HUES64 (cell line): ENCODE results near the gene TRANK1.

Experiments used
- H3K27ac ChIP-seq: 2 replicates; pipeline ENCODE4 v1.7.0; 2013; ENCODE audit warnings: low read depth, low read length, inconsistent platforms
- H3K27me3 ChIP-seq: 2 replicates; pipeline ENCODE4 v1.6.1; 2013; ENCODE audit warnings: mild to moderate bottlenecking, low read length; ENCODE audit not compliant: insufficient read depth
- H3K36me3 ChIP-seq: 2 replicates; pipeline ENCODE4 v1.6.1; 2013; ENCODE audit warnings: mild to moderate bottlenecking, low read length; ENCODE audit not compliant: insufficient read depth
- H3K4me1 ChIP-seq: 2 replicates; pipeline ENCODE4 v1.6.1; 2013; ENCODE audit warnings: mild to moderate bottlenecking, low read length, moderate library complexity; ENCODE audit not compliant: insufficient read depth
- H3K4me3 ChIP-seq: 2 replicates; pipeline ENCODE4 v1.5.1; 2013; ENCODE audit warnings: mild to moderate bottlenecking, low read length, moderate library complexity
- H3K9ac ChIP-seq: 2 replicates; pipeline ENCODE4 v1.6.1; 2013; ENCODE audit warnings: mild to moderate bottlenecking, low read depth, low read length
- H3K9me3 ChIP-seq: 2 replicates; pipeline ENCODE4 v1.6.1; 2013; ENCODE audit warnings: low read depth, low read length; ENCODE audit not compliant: insufficient read depth
- WGBS: fragments of 150-250, 120-280 bp; methylation state at CpG from one replicate; pipeline ENCODE4 v1.1.7; 2013; ENCODE audit warnings: missing lambda C conversion rate; 5-methylcytosine and 5-hydroxymethylcytosine counted together

The TRANK1 gene

DNA sequence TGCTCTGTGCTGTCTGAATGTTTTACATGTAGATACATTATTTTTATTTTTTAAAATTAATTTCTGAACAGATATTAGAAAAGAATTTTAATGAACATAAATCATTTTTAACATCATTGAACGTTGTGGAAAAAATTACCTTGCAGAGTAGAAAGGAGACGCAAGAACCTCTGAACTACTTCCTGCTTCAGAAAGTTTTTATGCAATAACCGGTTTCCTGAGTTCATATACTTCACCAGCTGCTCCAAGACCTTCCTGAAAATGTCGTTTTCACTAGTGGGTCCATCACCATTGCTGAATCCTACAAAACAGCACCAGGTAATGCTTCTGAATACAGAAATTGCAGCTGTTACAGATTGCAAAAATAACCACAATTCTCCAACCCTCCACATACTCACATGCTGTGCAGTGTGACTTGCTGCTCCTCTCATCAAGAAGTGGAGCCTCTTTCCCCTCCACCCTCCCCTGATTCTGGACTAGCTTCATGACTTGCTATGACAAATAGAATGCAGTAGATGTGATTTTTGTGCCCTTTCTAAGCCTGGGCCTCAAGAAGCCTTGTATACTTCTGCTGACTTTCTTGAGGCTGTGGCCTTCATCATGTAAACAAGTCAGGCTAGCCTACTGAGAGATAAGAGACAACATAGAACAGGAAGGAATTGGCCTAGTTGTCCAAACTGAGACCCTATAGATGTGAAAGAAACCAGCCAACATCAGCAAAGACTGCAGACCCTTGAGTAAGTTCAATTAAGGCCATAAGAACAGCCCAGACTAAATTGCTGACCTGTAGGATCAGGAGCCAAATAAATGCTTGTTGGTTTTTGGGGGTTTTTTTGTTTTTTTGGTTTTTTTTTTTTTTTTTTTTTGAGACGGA is 80.4 kb downstream of the TRANK1 start:
- Histone ChIP-seq H3K27ac (no peak overlapping the region), H3K4me1 (peaks cover 7% of the 10 kb centered on the region; the same call in 1 of the 2 replicates), H3K36me3 (no peaks in the 10 kb centered on the region), H3K27me3 (no peaks in the 10 kb centered on the region), H3K9me3 (no peaks in the 10 kb centered on the region), H3K4me3 (no peak overlapping the region), H3K9ac (no peak overlapping the region)
- 96% methylated on average over 5 of the region's 5 CpGs for WGBS

GRCh38 chr3:36862076-36862755 is 82.6 kb downstream of the TRANK1 start:
- H3K4me1 ChIP-seq = 0 out of 2 replicates have a peak, but pooled peaks cover under 1% of the 10 kb centered on the region
- no peaks in the 10 kb centered on the region for H3K27me3 ChIP-seq
- 94% methylated on average over 2 of the region's 5 CpGs for WGBS
- H3K4me3 ChIP-seq = no peak overlapping the region
- no peak overlapping the region for H3K27ac ChIP-seq
- no peaks in the 10 kb centered on the region for H3K9me3 ChIP-seq
- no peaks in the 10 kb centered on the region for H3K36me3 ChIP-seq
- H3K9ac ChIP-seq = no peak overlapping the region

DNA sequence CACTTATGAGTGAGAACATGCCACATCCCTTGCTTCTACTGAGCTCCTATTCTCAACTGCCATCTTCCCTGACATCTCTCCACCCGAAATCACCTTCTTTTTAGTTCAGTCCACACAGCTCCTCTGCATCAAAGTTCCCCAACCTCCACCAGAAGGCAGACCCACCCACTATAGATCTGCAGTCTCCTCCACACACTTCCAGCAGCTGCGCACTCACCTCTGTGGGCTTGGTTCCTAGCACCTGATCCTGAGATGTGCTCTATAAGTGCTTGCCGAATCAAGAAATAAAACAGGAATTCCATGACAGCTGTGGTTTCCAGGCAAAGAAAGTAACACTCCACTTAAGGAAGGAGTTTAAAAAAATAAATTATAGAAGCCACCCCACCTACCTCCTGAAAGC is 85.4 kb downstream of the TRANK1 start:
- Histone ChIP-seq H3K27me3 (no peaks in the 10 kb centered on the region), H3K27ac (no peak overlapping the region), H3K4me1 (no peaks in the 10 kb centered on the region), H3K36me3 (no peaks in the 10 kb centered on the region), H3K4me3 (no peak overlapping the region), H3K9ac (no peak overlapping the region), H3K9me3 (no peaks in the 10 kb centered on the region)
- 96% methylated on average over 3 of the region's 3 CpGs for WGBS

- no peaks in the 10 kb centered on the region for H3K27me3 ChIP-seq
- peaks cover 3% of the 10 kb centered on the region; the same call in 1 of the 2 replicates for H3K36me3 ChIP-seq
- H3K9me3 ChIP-seq = no peaks in the 10 kb centered on the region
- H3K4me1 ChIP-seq = no peaks in the 10 kb centered on the region
- no peak overlapping the region for H3K27ac ChIP-seq
- H3K4me3 ChIP-seq = no peak overlapping the region
- no peak overlapping the region for H3K9ac ChIP-seq
- whole genome bisulfite sequencing = 91% methylated on average over 3 of the region's 3 CpGs
Observed at GRCh38 chr3:36852071-36852470, 92.8 kb downstream of the TRANK1 start.

DNA sequence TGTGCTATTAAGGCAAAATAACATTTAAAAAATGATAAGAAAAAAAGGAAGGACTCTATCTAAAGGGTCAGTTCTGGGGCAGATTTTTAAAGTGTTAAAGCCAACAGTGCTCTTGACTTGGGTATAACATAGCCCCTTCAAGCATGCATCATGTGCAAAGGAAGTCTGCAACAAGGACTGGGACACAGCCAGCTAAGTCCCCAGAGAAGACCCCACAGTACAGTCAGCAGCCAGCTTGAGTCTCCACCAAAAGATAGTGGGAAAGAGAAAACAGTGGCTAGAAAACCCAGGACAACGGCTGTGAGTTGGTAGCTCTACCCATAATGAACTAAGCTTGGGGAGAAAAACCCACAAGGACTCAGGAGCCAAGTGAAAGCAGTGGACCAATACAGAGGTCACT is 94.1 kb downstream of the TRANK1 start:
- Histone ChIP-seq H3K27me3 (no peaks in the 10 kb centered on the region), H3K4me3 (no peak overlapping the region), H3K36me3 (peaks cover 3% of the 10 kb centered on the region; the same call in 1 of the 2 replicates), H3K9me3 (no peaks in the 10 kb centered on the region), H3K27ac (no peak overlapping the region), H3K9ac (no peak overlapping the region), H3K4me1 (no peaks in the 10 kb centered on the region)
- 97% methylated on average over 1 of the region's 1 CpG for whole genome bisulfite sequencing

DNA sequence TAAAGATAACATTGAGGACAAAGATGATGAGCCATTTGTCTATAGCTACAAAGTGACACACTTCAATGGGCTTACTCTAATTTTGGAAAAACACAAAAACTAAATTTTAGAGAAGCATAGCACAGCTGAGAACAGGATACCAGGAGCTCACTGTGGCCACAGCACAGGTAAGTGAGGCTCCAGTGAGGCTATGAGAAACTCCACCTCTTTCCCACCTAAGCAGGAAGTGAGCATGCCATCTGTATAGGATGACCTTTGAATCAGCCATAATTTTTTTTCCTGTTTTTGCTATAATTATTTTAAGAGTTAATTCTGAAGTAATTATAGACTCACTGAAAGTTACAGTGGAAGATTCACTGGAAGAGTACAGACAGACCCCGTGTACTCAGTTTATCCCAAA is 98.4 kb downstream of the TRANK1 start:
- Histone ChIP-seq H3K27me3 (no peaks in the 10 kb centered on the region), H3K4me1 (no peaks in the 10 kb centered on the region), H3K9ac (no peak overlapping the region), H3K27ac (no peak overlapping the region), H3K36me3 (peaks cover 13% of the 10 kb centered on the region; the same call in 1 of the 2 replicates), H3K4me3 (no peak overlapping the region), H3K9me3 (peaks cover 5% of the 10 kb centered on the region; the same call in 1 of the 2 replicates)
- 100% methylated on average over 1 of the region's 1 CpG for WGBS

- no peaks in the 10 kb centered on the region for H3K27me3 ChIP-seq
- no peak overlapping the region for H3K9ac ChIP-seq
- H3K4me3 ChIP-seq = no peak overlapping the region
- H3K9me3 ChIP-seq = peaks cover 10% of the 10 kb centered on the region; the same call in 1 of the 2 replicates
- 31% methylated on average over 4 of the region's 4 CpGs for WGBS
- H3K27ac ChIP-seq = no peak overlapping the region
- peaks cover 13% of the 10 kb centered on the region; the same call in 1 of the 2 replicates for H3K36me3 ChIP-seq
- no peaks in the 10 kb centered on the region for H3K4me1 ChIP-seq
Observed at GRCh38 chr3:36843065-36844051, 101.5 kb downstream of the TRANK1 start.

DNA sequence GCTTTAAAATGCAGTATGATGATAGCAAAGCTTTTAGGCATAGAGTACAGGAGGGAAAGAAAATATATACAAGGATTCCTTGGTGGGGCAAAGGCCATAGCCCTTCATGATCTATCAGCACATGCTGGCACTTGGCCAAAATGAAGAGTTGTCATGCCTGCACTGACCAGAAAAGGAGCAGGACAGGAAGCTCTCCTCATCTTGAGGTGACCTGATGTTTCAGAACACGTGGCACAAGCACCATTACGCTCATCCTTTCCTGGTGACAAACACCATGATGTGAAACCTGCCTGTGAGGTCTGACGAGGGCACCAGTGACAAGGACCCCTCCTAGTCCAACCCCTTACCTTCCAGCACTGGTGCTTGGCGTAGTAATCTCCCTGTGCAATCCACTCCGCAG is 102.6 kb downstream of the TRANK1 start:
- H3K27ac ChIP-seq = no peak overlapping the region
- no peaks in the 10 kb centered on the region for H3K27me3 ChIP-seq
- WGBS = 91% methylated on average over 5 of the region's 5 CpGs
- no peak overlapping the region for H3K4me3 ChIP-seq
- H3K4me1 ChIP-seq = no peaks in the 10 kb centered on the region
- H3K36me3 ChIP-seq = peaks cover 13% of the 10 kb centered on the region; the same call in 1 of the 2 replicates
- no peak overlapping the region for H3K9ac ChIP-seq
- H3K9me3 ChIP-seq = peaks cover 10% of the 10 kb centered on the region; the same call in 1 of the 2 replicates

- Histone ChIP-seq H3K27ac (no peak overlapping the region), H3K4me3 (no peak overlapping the region), H3K9me3 (peaks cover 10% of the 10 kb centered on the region; the same call in 1 of the 2 replicates), H3K4me1 (no peaks in the 10 kb centered on the region), H3K9ac (no peak overlapping the region), H3K27me3 (no peaks in the 10 kb centered on the region), H3K36me3 (peaks cover 13% of the 10 kb centered on the region; the same call in 1 of the 2 replicates)
- whole genome bisulfite sequencing = 89% methylated on average over 5 of the region's 5 CpGs
Observed at GRCh38 chr3:36840453-36840921, 104.4 kb downstream of the TRANK1 start.

DNA sequence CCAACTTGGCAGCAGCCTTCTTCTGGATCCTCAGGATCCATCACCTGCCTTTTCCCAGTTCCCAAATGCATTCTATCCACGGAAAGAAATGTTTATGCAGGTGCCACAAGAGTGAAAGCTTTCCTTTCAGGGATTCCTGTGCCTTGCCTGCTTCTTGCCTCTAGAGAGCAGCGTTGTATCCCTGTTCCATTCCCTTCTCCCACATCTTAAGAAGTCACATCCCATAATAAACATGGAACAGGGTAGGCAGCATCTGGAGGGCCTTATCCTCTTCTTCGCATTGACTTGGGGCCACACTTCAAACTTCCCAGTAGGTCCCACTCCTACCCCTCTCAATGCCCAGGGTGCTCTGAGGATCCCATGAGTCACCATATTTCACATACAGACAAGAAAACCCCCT is 107.8 kb downstream of the TRANK1 start:
- Histone ChIP-seq H3K4me3 (no peak overlapping the region), H3K9me3 (peaks cover 10% of the 10 kb centered on the region; the same call in 1 of the 2 replicates), H3K9ac (no peak overlapping the region), H3K36me3 (peaks cover 10% of the 10 kb centered on the region; the same call in 1 of the 2 replicates), H3K4me1 (no peaks in the 10 kb centered on the region), H3K27ac (no peak overlapping the region), H3K27me3 (no peaks in the 10 kb centered on the region)
- WGBS = 64% methylated on average over 3 of the region's 3 CpGs
